Stomach (tissue), 9 donors: ENCODE data around the gene GTSE1. TPM values are rescaled to one million over a fixed set of nuclear protein-coding genes. Genes with fewer than 3 reads are reported as not detected.

ENCODE experiments used
- DNase-seq, 2 donors: peaks; one replicate each; pipeline versions ENCODE4 v3.0.0 to v3.0.0-alpha.2; 2013 to 2019
- H3K27ac ChIP-seq, 5 donors: fragments of 200-600 bp in 4 of 5; sonication (generic) in 4 of 5; one replicate each; pipeline ENCODE4 v1.5.1; 2013 to 2019; ENCODE audit warnings: mild to moderate bottlenecking in 1 of 5, moderate library complexity in 1 of 5
- H3K27me3 ChIP-seq, 3 donors: fragments of 200-600 bp; sonication (generic); one replicate each; pipeline ENCODE4 v1.5.1; 2017 to 2019; ENCODE audit warnings: mixed run types in 1 of 3
- H3K36me3 ChIP-seq, 4 donors: fragments of 200-600 bp; sonication (generic); 1 replicate in 3 of 4; 2 replicates in 1 of 4; pipeline ENCODE4 v1.5.1; 2016 to 2019
- H3K4me1 ChIP-seq, 4 donors: fragments of 200-600 bp; sonication (generic); one replicate each; pipeline ENCODE4 v1.5.1; 2016 to 2019
- H3K4me3 ChIP-seq, 4 donors: fragments of 200-600 bp; sonication (generic) in 3 of 4; one replicate each; pipeline ENCODE4 v1.5.1; 2016 to 2019; ENCODE audit warnings: mild to moderate bottlenecking in 1 of 4
- H3K9me3 ChIP-seq, 4 donors: fragments of 200-600 bp; sonication (generic); one replicate each; pipeline ENCODE4 v1.5.1; 2016 to 2019
- CTCF ChIP-seq, 7 experiments: fragments of 450-650 bp in 4 of 7; fragments of 200-600 bp in 3 of 7; sonication (generic) in 3 of 7; IDR thresholded peaks; one replicate each; pipeline ENCODE4 v1.5.1; 2016 to 2019; ENCODE audit warnings: antibody characterized with exemption in 7 of 7, control low read depth in 2 of 7, mild to moderate bottlenecking in 1 of 7
- EP300 ChIP-seq: sonication (generic); formaldehyde crosslinking; IDR thresholded peaks from one replicate; pipeline ENCODE4 v1.6.1; 2017; ENCODE audit warnings: antibody characterized with exemption
- POLR2A ChIP-seq, 4 donors: fragments of 450-650 bp; IDR thresholded peaks; one replicate each; pipeline ENCODE4 v1.6.1; 2016; ENCODE audit warnings: antibody characterized with exemption in 4 of 4, control low read depth in 2 of 4, mild to moderate bottlenecking in 1 of 4, moderate library complexity in 1 of 4
- POLR2AphosphoS5 ChIP-seq, 3 donors: sonication (generic); formaldehyde crosslinking; IDR thresholded peaks; one replicate each; pipeline ENCODE4 v1.6.1; 2016; ENCODE audit warnings: antibody characterized with exemption in 3 of 3
- WGBS, 5 donors: extraction: QIAGEN DNeasy Blood & Tissue Kit in 3 of 5; methylation state at CpG; one replicate each; pipeline versions ENCODE4 v1.1.5 to v1.1.7; 2013 to 2018; 5-methylcytosine and 5-hydroxymethylcytosine counted together
- intact Hi-C: fragments of 100-400 bp; cut with DNase I; formaldehyde crosslinking; loops from one replicate; pipeline ENCODE4 v1.15.1; 2023; ENCODE audit warnings: low total_unique reads
- polyA plus RNA-seq, 3 donors: library from polyadenylated mRNA; stranded (reverse); fragments of 200-250 nt; gene quantifications; one replicate each; pipeline ENCODE4 v1.2.3, GENCODE V29; 2013
- total RNA-seq, 5 donors: library from RNA; depleted of rRNA; stranded (reverse); fragments of >200 nt; gene quantifications; one replicate each; pipeline versions ENCODE4 v1.1.0 to v1.2.3, GENCODE V29; 2014 to 2016
- donor health status: healthy with polysubstance abuse.
- donor health status: Bipolar disorder and iron deficiency.
- donor health status: healthy.

GTSE1 gene
- total and polyA plus RNA-seq, 8 donors: 1.1 to 64.0 (median 4.2) TPM

DNA sequence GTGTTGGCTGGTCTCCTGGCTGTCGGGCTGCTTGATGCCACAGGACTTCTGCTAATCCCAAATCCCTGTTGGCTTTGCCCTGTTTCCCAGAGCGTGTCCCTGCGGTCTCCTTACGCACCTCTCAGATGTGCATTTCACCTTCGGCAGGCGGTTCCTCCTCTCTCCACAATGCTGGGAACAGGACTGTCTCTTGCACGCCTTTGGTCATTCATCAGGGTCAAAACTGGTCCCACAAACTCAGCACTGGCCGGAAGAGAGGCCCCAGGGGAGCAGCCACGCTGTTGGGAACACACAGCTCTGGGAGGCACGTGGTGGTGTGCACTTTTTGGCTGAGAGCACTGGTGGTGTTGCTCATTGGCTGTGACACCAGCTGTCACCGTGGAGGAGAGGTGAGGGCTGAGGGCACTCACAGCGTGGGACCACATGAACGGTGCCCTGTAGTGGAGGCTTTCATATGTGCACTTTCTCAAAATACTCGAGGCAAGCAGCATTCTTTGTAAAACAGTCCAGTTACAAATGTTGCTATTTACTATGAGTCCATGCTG lies 23.6 kb downstream of the GTSE1 start:
- Histone ChIP-seq H3K27me3 (no peaks in the 10 kb centered on the region), H3K9me3 (no peaks in the 10 kb centered on the region), H3K4me1 (no peaks in the 10 kb centered on the region), H3K36me3 (peaks cover 0 to 60% (median 0%) of the 10 kb centered on the region in 4 donors), H3K27ac (no peak overlapping the region), H3K4me3 (no peak overlapping the region)
- 90 to 95% (median 94%) methylated on average over 11 to 14 of the region's 14 CpGs for WGBS, 5 donors
- DNase-seq: no peak
- TF ChIP-seq POLR2AphosphoS5 (IDR thresholded peaks at IDR 0.05): no peak
- no peak for TF ChIP-seq POLR2A (IDR thresholded peaks at IDR 0.05)
- no peak for TF ChIP-seq EP300
- no peak for TF ChIP-seq CTCF (IDR thresholded peaks at IDR 0.05)
- intact Hi-C loops: no loop called here

GRCh38 chr22:46320716-46321386 lies 24.2 kb downstream of the GTSE1 start:
- 96 to 97% (median 97%) methylated on average over 20 of the region's 20 CpGs for WGBS, 5 donors
- Histone ChIP-seq H3K4me1 (no peaks in the 10 kb centered on the region), H3K27me3 (no peaks in the 10 kb centered on the region), H3K36me3 (peaks cover 0 to 60% (median 0%) of the 10 kb centered on the region in 4 donors), H3K9me3 (no peaks in the 10 kb centered on the region), H3K4me3 (no peak overlapping the region), H3K27ac (no peak overlapping the region)
- no peak for DNase-seq
- TF ChIP-seq POLR2AphosphoS5 (IDR thresholded peaks at IDR 0.05) (no peak), CTCF (IDR thresholded peaks at IDR 0.05) (no peak), EP300 (no peak), POLR2A (IDR thresholded peaks at IDR 0.05) (no peak)
- intact Hi-C loops: no loop called here

- no peak overlapping the region for H3K4me3 ChIP-seq
- no peaks in the 10 kb centered on the region for H3K9me3 ChIP-seq
- no peak for DNase-seq
Observed at GRCh38 chr22:46322711-46323110, 26.0 kb downstream of the GTSE1 start.

DNA sequence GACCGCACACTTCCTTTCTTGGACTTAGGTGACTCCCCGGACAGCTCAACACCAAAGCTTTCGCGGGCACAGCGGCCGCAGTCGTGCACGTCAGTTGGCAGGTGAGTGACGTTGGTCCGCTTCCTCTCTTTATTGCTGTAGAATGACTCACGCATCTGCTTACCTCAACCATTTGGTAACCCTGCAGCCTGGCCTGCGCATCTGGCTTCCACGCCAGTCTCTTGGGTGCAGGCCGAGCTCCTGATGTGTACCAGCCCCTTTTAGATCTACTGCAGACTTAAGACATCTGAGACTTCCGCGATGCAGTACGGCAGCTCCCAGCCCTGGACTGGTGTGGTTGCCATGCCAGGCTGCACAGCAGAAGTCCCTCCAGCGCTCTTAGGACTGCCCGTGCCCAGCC lies 26.5 kb downstream of the GTSE1 start:
- DNase-seq: no peak
- Histone ChIP-seq H3K27me3 (no peaks in the 10 kb centered on the region), H3K36me3 (peaks cover 0 to 63% (median 0%) of the 10 kb centered on the region in 4 donors), H3K27ac (no peak overlapping the region), H3K9me3 (no peaks in the 10 kb centered on the region), H3K4me1 (no peaks in the 10 kb centered on the region), H3K4me3 (no peak overlapping the region)
- TF ChIP-seq CTCF (IDR thresholded peaks at IDR 0.05) (no peak), EP300 (no peak), POLR2AphosphoS5 (IDR thresholded peaks at IDR 0.05) (no peak), POLR2A (IDR thresholded peaks at IDR 0.05) (no peak)
- intact Hi-C loops: no loop called here
- WGBS, 5 donors: 93 to 97% (median 96%) methylated on average over 19 of the region's 19 CpGs

More at GRCh38 chr22:46322711-46323110, 26.0 kb downstream of the GTSE1 start:
- Histone ChIP-seq H3K36me3 (peaks cover 0 to 66% (median 0%) of the 10 kb centered on the region in 4 donors), H3K27ac (no peak overlapping the region), H3K27me3 (no peaks in the 10 kb centered on the region), H3K4me1 (no peaks in the 10 kb centered on the region)
- 89 to 97% (median 96%) methylated on average over 13 to 15 of the region's 15 CpGs for WGBS, 5 donors
- intact Hi-C loops: no loop called here
- TF ChIP-seq CTCF (IDR thresholded peaks at IDR 0.05): no peak
- TF ChIP-seq EP300: no peak
